KG1 (cell line): ENCODE results near the gene CDSN.

Experiments used
- DNase-seq: peaks from one replicate; lab custom pipeline; 2025; lab: John Stamatoyannopoulos, UW

The CDSN gene

GRCh38 chr6:31114970-31115849 is 5.0 kb downstream of the CDSN start:
- no peak for DNase-seq

GRCh38 chr6:31114541-31114878 is 5.7 kb downstream of the CDSN start, which contains the start of gene PSORS1C1:
PSORS1C1 (plus strand) TSS chr6:31114800; CDS start chr6:31129633, 14,833 bp downstream.
- no peak for DNase-seq

GRCh38 chr6:31113861-31114540 is 6.2 kb downstream of the CDSN start:
- DNase-seq: no peak

GRCh38 chr6:31112478-31112877 is 7.8 kb downstream of the CDSN start, which contains the start of gene C6orf15:
C6orf15 (minus strand) TSS chr6:31112575; CDS start chr6:31112555, 20 bp downstream.
- DNase-seq: no peak

- no peak for DNase-seq
Observed at GRCh38 chr6:31111712-31112111, 8.5 kb downstream of the CDSN start.

GRCh38 chr6:31110825-31111582 is 9.2 kb downstream of the CDSN start:
- DNase-seq: no peak

- DNase-seq: no peak
Observed at GRCh38 chr6:31107052-31107451, 13.2 kb downstream of the CDSN start.

- DNase-seq: no peak
Observed at GRCh38 chr6:31103136-31103535, 17.1 kb downstream of the CDSN start.

GRCh38 chr6:31098449-31098938 is 21.8 kb downstream of the CDSN start:
- DNase-seq: no peak

- no peak for DNase-seq
Observed at GRCh38 chr6:31096656-31097055, 23.6 kb downstream of the CDSN start.

- DNase-seq: no peak
Observed at GRCh38 chr6:31096215-31096614, 24.0 kb downstream of the CDSN start.

- DNase-seq: peak; percentile 49
Observed at GRCh38 chr6:31094389-31094881, 25.8 kb downstream of the CDSN start.

- DNase-seq: no peak
Observed at GRCh38 chr6:31092769-31093505, 27.3 kb downstream of the CDSN start.

- DNase-seq: no peak
Observed at GRCh38 chr6:31092238-31092637, 28.0 kb downstream of the CDSN start.

- DNase-seq: no peak
Observed at GRCh38 chr6:31091680-31092079, 28.6 kb downstream of the CDSN start.

- DNase-seq: no peak
Observed at GRCh38 chr6:31090973-31091364, 29.3 kb downstream of the CDSN start.

GRCh38 chr6:31090275-31090972 is 29.8 kb downstream of the CDSN start:
- DNase-seq: no peak

- DNase-seq: peak; percentile 51
Observed at GRCh38 chr6:31087494-31088089, 32.7 kb downstream of the CDSN start.

- no peak for DNase-seq
Observed at GRCh38 chr6:31086788-31087440, 33.3 kb downstream of the CDSN start.
